ENCODE measurements around the gene DLGAP4. TPM values are rescaled to one million over a fixed set of nuclear protein-coding genes. Genes with fewer than 3 reads are reported as not detected.
A peak's percentile ranks its signal among the peaks of the same experiment; 100 is the strongest.

DLGAP4 gene
- polyA plus RNA-seq (2013, experiment 1 of 4) = 91.5 TPM
- polyA plus RNA-seq (2013, experiment 2 of 4) = 89.9 TPM
- polyA plus RNA-seq (2013, experiment 3 of 4) = 67.9 TPM
- 76.4 TPM for polyA plus RNA-seq (2013, experiment 4 of 4)

DNA sequence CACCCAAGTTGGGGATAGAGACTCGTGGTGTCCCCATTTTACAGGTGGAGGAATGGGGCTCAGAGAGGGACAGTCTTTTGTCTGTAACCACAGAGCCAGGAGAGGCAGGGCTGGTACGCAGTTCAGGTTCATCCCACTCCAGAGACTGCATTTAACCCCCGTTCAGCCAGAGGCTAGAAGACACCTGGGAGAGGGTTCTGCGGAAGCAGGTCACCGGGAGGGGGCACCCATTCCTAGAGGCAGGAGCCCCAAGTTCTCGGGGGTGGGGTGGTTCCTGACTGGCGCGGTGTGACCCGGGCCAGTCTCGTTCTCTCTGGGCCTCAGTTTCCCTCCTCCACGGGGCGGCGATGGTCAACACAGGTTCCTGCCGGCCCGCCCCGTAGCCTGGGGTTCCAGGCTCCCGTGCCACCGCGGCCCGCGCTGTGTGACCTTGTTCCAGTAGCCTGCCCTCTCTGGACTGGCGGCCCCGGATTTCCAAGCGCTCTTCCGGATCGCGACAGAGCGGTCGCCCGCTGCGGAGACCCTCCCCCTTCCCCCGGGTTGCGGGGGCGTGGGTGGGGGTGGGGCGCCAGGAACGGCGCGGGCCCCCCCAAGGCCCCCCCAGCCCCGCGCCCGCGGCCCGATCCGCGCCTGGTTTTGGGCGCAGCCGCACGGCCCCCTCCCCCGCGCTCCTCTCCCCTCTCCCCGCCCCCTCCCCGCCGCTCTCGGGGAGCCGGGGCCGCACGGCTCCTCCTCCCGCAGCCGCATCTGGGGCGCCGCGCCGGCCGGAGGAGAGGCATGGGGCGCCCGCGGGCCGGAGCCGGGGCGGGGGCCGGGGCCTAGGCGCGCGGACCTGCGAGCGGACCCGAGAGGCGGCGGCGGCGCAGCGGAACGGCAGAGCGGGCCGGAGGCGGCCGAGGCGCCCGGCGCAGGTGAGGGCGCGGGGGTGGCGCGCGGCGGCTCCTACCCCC lies at the start of gene DLGAP4:
Gene DLGAP4, plus strand, starts transcription at position 738 of the 950 bp plus-strand sequence. CDS start 125,379 bp downstream, outside the sequence.
- peaks cover 14% of the 10 kb centered on the region for H3K4me1 ChIP-seq (ENCODE audit: control insufficient read depth, insufficient read depth, low read length)
- H3K27ac ChIP-seq (ENCODE audit: insufficient read depth, low read depth, low read length, poor library complexity, severe bottlenecking) = no peak within 1 kb of the TSS
- H3K36me3 ChIP-seq (ENCODE audit: control insufficient read depth, insufficient read depth, low read length) = no peaks in the 10 kb centered on the region
- H3K9me3 ChIP-seq (ENCODE audit: control insufficient read depth, low read length) = no peaks in the 10 kb centered on the region
- peaks cover 66% of the 10 kb centered on the region for H3K27me3 ChIP-seq (ENCODE audit: control insufficient read depth, insufficient read depth, low read length, poor library complexity, severe bottlenecking)
- peak within 1 kb of the TSS; percentile 47 for H3K4me3 ChIP-seq (ENCODE audit: insufficient read depth, low read depth, low read length)
- WGBS, 2 experiments = 2 to 3% methylated on average over 90 to 96 of the region's 96 CpGs

GRCh38 chr20:36259177-36260061 lies 46.7 kb upstream of the DLGAP4 start:
- Histone ChIP-seq H3K4me1 (ENCODE audit: control insufficient read depth, insufficient read depth, low read length) (no peaks in the 10 kb centered on the region), H3K27ac (ENCODE audit: insufficient read depth, low read depth, low read length, poor library complexity, severe bottlenecking) (no peak overlapping the region), H3K9me3 (ENCODE audit: control insufficient read depth, low read length) (no peaks in the 10 kb centered on the region), H3K36me3 (ENCODE audit: control insufficient read depth, insufficient read depth, low read length) (peaks cover 9% of the 10 kb centered on the region), H3K4me3 (ENCODE audit: insufficient read depth, low read depth, low read length) (no peak overlapping the region), H3K27me3 (ENCODE audit: control insufficient read depth, insufficient read depth, low read length, poor library complexity, severe bottlenecking) (no peaks in the 10 kb centered on the region)
- WGBS, 2 experiments = 38 to 40% methylated on average over 16 of the region's 16 CpGs

GRCh38 chr20:36260316-36260715 lies 45.8 kb upstream of the DLGAP4 start:
- Histone ChIP-seq H3K4me1 (ENCODE audit: control insufficient read depth, insufficient read depth, low read length) (no peaks in the 10 kb centered on the region), H3K27me3 (ENCODE audit: control insufficient read depth, insufficient read depth, low read length, poor library complexity, severe bottlenecking) (no peaks in the 10 kb centered on the region), H3K36me3 (ENCODE audit: control insufficient read depth, insufficient read depth, low read length) (peaks cover 7% of the 10 kb centered on the region), H3K4me3 (ENCODE audit: insufficient read depth, low read depth, low read length) (no peak overlapping the region), H3K27ac (ENCODE audit: insufficient read depth, low read depth, low read length, poor library complexity, severe bottlenecking) (no peak overlapping the region), H3K9me3 (ENCODE audit: control insufficient read depth, low read length) (no peaks in the 10 kb centered on the region)
- 83 to 86% methylated on average over 7 of the region's 7 CpGs for WGBS, 2 experiments

DNA sequence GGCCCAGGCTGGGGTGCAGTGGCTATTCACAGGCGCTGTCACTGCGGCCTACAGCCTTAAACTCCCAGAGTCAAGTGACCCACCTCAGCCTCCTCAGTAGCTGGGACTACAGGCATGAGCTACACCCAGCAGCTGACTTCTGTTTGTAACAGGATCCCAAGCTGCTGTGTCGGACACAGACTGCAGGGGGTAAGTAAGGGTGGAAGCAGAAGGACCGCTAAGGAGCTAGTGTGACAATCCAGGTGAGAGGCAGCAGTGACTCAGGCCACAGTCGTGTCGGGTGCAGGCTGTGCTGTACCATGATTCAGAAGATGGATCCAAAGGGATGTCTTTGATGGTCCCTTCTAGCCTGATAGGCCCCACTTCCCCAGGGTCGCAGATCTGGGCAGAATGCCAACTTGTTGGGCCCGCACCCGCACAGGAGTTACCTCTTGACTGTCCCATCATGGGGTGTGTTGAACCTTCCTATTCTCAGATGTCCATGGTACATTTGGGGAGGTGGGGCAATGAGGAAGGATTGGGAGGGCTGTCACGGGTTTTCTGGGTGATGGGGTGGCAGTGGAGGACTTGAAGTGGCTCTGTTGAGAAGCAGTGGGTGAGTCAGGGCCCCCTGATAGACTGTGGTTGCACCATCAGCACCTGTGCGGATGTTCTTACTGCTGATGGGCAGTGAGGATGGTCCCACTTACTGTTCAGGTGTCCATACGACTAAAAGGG lies 44.6 kb upstream of the DLGAP4 start:
- Histone ChIP-seq H3K27me3 (ENCODE audit: control insufficient read depth, insufficient read depth, low read length, poor library complexity, severe bottlenecking) (no peaks in the 10 kb centered on the region), H3K27ac (ENCODE audit: insufficient read depth, low read depth, low read length, poor library complexity, severe bottlenecking) (no peak overlapping the region), H3K36me3 (ENCODE audit: control insufficient read depth, insufficient read depth, low read length) (no peaks in the 10 kb centered on the region), H3K4me1 (ENCODE audit: control insufficient read depth, insufficient read depth, low read length) (no peaks in the 10 kb centered on the region), H3K4me3 (ENCODE audit: insufficient read depth, low read depth, low read length) (no peak overlapping the region), H3K9me3 (ENCODE audit: control insufficient read depth, low read length) (no peaks in the 10 kb centered on the region)
- WGBS, 2 experiments = 91 to 94% methylated on average over 12 of the region's 12 CpGs

GRCh38 chr20:36262440-36262839 lies 43.7 kb upstream of the DLGAP4 start:
- Histone ChIP-seq H3K36me3 (ENCODE audit: control insufficient read depth, insufficient read depth, low read length) (no peaks in the 10 kb centered on the region), H3K27me3 (ENCODE audit: control insufficient read depth, insufficient read depth, low read length, poor library complexity, severe bottlenecking) (no peaks in the 10 kb centered on the region), H3K9me3 (ENCODE audit: control insufficient read depth, low read length) (no peaks in the 10 kb centered on the region), H3K4me3 (ENCODE audit: insufficient read depth, low read depth, low read length) (no peak overlapping the region), H3K4me1 (ENCODE audit: control insufficient read depth, insufficient read depth, low read length) (no peaks in the 10 kb centered on the region), H3K27ac (ENCODE audit: insufficient read depth, low read depth, low read length, poor library complexity, severe bottlenecking) (no peak overlapping the region)
- WGBS, 2 experiments = 94% methylated on average over 12 of the region's 12 CpGs

DNA sequence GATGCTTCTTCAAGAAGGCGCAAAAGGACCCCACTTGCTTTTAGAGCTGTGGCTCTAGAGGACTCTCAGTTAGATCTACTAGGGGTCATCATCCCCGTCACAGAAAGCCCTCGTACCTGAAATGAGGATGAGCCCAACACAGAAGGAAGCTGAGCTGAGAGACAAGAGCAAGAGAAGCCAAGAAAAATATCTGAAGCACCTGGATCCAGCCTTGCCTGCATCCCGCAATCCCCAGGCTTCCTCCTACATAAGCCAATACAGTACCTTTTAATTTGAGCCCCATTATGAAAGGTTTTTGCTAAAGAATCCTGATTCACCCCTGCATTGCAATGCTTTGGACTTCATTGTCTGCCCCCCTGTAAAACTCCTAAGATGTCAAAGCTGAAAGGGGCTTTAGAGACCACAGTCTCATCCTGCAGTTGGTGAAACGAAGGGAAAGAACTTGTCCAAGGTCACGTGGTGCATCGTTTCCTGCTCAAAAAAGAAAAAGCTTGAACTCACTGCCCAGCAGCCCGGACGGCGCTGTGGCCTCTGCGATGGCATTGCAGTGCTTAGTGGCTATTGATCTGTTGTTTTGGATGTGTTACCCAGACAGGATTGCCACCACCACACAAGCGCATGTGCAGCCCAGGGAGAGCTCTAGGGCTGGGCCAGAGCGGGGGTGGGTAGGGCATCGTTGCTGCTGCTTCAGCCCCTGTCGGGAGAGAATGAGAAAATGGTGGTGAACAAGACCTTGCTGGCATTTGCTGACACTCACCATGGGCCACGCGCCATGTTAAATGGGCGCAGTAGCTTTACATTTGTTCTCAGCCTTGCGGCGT lies 41.5 kb upstream of the DLGAP4 start:
- no peaks in the 10 kb centered on the region for H3K27me3 ChIP-seq (ENCODE audit: control insufficient read depth, insufficient read depth, low read length, poor library complexity, severe bottlenecking)

DNA sequence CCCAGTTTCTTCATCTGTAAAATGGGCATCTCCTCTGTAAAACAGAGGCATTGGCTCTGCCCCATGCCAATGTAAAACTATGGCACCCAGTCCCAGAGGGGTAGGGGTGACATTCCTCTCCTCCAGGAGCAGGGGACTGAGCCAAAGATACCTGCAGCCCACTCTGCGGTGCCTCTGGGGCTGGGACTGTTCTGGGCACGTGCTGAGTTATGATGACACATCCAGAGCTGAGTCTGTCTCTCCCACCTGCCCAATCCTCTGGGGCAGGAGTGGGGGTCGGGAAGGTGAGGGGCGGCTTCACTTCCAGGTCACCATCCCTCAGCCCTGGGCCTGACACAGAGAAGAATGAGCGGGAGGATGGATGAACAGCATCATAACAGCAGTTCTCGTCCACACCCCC lies 40.0 kb upstream of the DLGAP4 start:
- 93 to 95% methylated on average over 6 of the region's 6 CpGs for WGBS, 2 experiments
- Histone ChIP-seq H3K4me1 (ENCODE audit: control insufficient read depth, insufficient read depth, low read length) (peaks cover 11% of the 10 kb centered on the region), H3K27me3 (ENCODE audit: control insufficient read depth, insufficient read depth, low read length, poor library complexity, severe bottlenecking) (no peaks in the 10 kb centered on the region), H3K9me3 (ENCODE audit: control insufficient read depth, low read length) (no peaks in the 10 kb centered on the region), H3K4me3 (ENCODE audit: insufficient read depth, low read depth, low read length) (no peak overlapping the region), H3K36me3 (ENCODE audit: control insufficient read depth, insufficient read depth, low read length) (no peaks in the 10 kb centered on the region), H3K27ac (ENCODE audit: insufficient read depth, low read depth, low read length, poor library complexity, severe bottlenecking) (no peak overlapping the region)

More for the DNA sequence above, 41.5 kb upstream of the DLGAP4 start:
- H3K9me3 ChIP-seq (ENCODE audit: control insufficient read depth, low read length) = no peaks in the 10 kb centered on the region
- peaks cover 11% of the 10 kb centered on the region for H3K4me1 ChIP-seq (ENCODE audit: control insufficient read depth, insufficient read depth, low read length)
- H3K4me3 ChIP-seq (ENCODE audit: insufficient read depth, low read depth, low read length) = no peak overlapping the region
- H3K36me3 ChIP-seq (ENCODE audit: control insufficient read depth, insufficient read depth, low read length) = no peaks in the 10 kb centered on the region
- no peak overlapping the region for H3K27ac ChIP-seq (ENCODE audit: insufficient read depth, low read depth, low read length, poor library complexity, severe bottlenecking)
- WGBS, 2 experiments = 93 to 94% methylated on average over 20 of the region's 20 CpGs

DNA sequence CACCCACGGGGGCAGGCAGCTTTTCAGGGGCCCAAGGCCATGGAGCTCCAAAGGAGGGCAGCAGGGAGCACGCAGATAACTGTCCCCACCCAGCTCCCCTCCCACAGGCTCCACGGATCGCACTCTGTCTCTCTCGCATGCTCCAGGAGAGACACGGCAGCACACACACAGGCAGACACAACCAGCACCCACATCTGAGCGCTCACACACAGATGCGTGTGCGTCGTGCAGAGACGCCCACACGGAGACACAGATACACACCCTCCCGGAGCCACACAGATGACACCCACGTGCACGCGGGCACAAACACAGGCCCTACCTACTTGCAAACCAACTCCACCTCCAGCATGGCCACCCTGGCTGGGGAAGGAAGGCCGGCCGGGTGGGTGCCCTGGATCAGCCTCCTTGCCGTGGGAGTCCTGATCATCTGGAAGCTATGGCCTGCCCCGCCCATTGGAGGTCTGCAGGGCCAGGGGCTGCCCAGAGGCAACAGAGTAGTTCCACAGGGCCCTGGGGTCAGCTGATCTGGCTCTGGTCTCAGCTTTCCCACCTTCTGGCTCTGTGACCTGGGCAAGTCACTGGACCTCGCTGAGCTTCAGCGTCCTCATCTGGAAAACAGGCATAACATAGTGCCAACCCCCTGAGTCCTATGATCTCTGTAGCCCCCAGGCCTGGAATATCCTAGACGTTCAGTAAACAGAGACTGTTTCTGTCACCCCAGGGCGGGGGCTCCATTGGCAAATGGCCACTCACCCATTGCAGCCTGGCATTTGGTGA lies 38.3 kb upstream of the DLGAP4 start:
- peaks cover 11% of the 10 kb centered on the region for H3K4me1 ChIP-seq (ENCODE audit: control insufficient read depth, insufficient read depth, low read length)
- WGBS, 2 experiments = 87 to 88% methylated on average over 24 of the region's 24 CpGs
- no peak overlapping the region for H3K27ac ChIP-seq (ENCODE audit: insufficient read depth, low read depth, low read length, poor library complexity, severe bottlenecking)
- H3K4me3 ChIP-seq (ENCODE audit: insufficient read depth, low read depth, low read length) = no peak overlapping the region
- H3K36me3 ChIP-seq (ENCODE audit: control insufficient read depth, insufficient read depth, low read length) = no peaks in the 10 kb centered on the region
- no peaks in the 10 kb centered on the region for H3K27me3 ChIP-seq (ENCODE audit: control insufficient read depth, insufficient read depth, low read length, poor library complexity, severe bottlenecking)
- H3K9me3 ChIP-seq (ENCODE audit: control insufficient read depth, low read length) = no peaks in the 10 kb centered on the region
